Gastroesophageal sphincter (tissue), 4 donors: ENCODE data around the gene NPIPB6. TPM values are rescaled to one million over a fixed set of nuclear protein-coding genes. Genes with fewer than 3 reads are reported as not detected.

ENCODE experiments used
- ATAC-seq: fragments of 150-250 bp; one replicate; pipeline ENCODE4 v1.9.1; 2016; ENCODE audit warnings: mild to moderate bottlenecking, moderate library complexity
- H3K27ac ChIP-seq, 4 donors: fragments of 200-600 bp; sonication (generic) in 3 of 4; 1 replicate in 3 of 4; 2 replicates in 1 of 4; pipeline ENCODE4 v1.5.1; 2016 to 2019
- H3K27me3 ChIP-seq: fragments of 200-600 bp; sonication (generic); one replicate; pipeline ENCODE4 v1.5.1; 2019
- H3K36me3 ChIP-seq, 2 donors: fragments of 200-600 bp; sonication (generic); one replicate each; pipeline ENCODE4 v1.5.1; 2019; ENCODE audit warnings: control low read depth in 1 of 2
- H3K4me1 ChIP-seq, 3 donors: fragments of 200-600 bp; sonication (generic); 1 replicate in 2 of 3; 2 replicates in 1 of 3; pipeline ENCODE4 v1.5.1; 2016 to 2019; ENCODE audit warnings: control low read depth in 2 of 3
- H3K4me3 ChIP-seq, 2 donors: fragments of 200-600 bp; sonication (generic); one replicate each; pipeline ENCODE4 v1.5.1; 2019; ENCODE audit warnings: mild to moderate bottlenecking in 1 of 2, moderate library complexity in 1 of 2
- H3K9me3 ChIP-seq, 3 donors: fragments of 200-600 bp; sonication (generic); one replicate each; pipeline ENCODE4 v1.5.1; 2017 to 2019; ENCODE audit warnings: control low read depth in 2 of 3
- EP300 ChIP-seq: sonication (generic); formaldehyde crosslinking; IDR thresholded peaks from one replicate; pipeline ENCODE4 v1.6.1; 2017; ENCODE audit warnings: antibody characterized with exemption, mild to moderate bottlenecking
- POLR2A ChIP-seq, 2 donors: fragments of 450-650 bp; IDR thresholded peaks; one replicate each; pipeline ENCODE4 v1.6.1; 2017; ENCODE audit warnings: antibody characterized with exemption in 2 of 2, mild to moderate bottlenecking in 2 of 2, moderate library complexity in 1 of 2
- POLR2AphosphoS5 ChIP-seq: sonication (generic); formaldehyde crosslinking; IDR thresholded peaks from one replicate; pipeline ENCODE4 v1.6.1; 2017; ENCODE audit warnings: antibody characterized with exemption
- WGBS, 2 donors: methylation state at CpG; one replicate each; pipeline ENCODE4 v1.1.5; 2018; ENCODE audit warnings: low coverage in 1 of 2; 5-methylcytosine and 5-hydroxymethylcytosine counted together
- total RNA-seq, 4 donors: library from RNA; depleted of rRNA; stranded (reverse); fragments of >200 nt; gene quantifications; one replicate each; pipeline ENCODE4 v1.1.0, GENCODE V29; 2016
- TF ChIP-seq, protein P1 (sequence below), 4 experiments: fragments of 200-600 bp in 2 of 4; fragments of 450-650 bp in 2 of 4; sonication (generic) in 1 of 4; IDR thresholded peaks; one replicate each; pipeline ENCODE4 v1.5.1; 2017 to 2019; ENCODE audit warnings: antibody characterized with exemption in 4 of 4, mild to moderate bottlenecking in 2 of 4, moderate library complexity in 2 of 4

NPIPB6 gene
- total RNA-seq, 4 donors from 2014 or later, result 1.1 to 2.8 TPM; not detected in 2

DNA sequence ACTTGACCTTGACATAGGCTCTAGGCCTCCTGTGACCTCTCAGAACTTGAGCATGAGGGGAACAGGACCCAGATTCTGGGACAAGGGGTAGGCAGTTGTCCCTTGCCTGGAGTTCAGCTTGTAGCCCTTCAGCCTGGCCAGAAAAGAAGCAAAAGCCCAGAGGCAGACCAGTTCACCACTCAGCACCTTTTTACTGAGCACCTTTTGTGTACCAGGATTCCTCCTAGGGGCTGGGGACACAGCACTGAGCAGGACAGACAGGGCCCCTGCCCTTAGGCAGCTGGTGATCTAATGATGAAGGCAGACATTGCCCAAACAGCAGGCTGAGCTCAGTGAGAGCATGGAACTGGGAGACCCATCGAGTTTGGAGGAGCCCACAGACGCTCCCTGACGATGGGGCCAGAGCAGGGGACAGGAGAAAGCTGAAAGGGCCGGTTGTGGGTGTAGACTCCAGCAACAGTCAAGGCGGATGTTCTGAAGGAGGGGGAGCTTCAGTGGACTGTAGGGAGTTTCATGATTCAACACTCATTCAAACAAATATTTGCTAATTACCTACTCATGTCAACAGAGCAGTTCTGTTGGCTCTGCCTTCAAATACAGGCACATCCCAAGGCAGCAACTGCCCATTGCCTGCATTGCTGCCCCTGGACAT is 38.9 kb downstream of the NPIPB6 start:
- H3K9me3 ChIP-seq, result no peaks in the 10 kb centered on the region
- H3K27ac ChIP-seq, result no peak overlapping the region
- no peak for ATAC-seq
- peaks cover 8% of the 10 kb centered on the region for H3K27me3 ChIP-seq
- TF ChIP-seq EP300 (no peak), POLR2AphosphoS5 (no peak), POLR2A (IDR thresholded peaks at IDR 0.05) (no peak)
- TF ChIP-seq, protein P1, sequence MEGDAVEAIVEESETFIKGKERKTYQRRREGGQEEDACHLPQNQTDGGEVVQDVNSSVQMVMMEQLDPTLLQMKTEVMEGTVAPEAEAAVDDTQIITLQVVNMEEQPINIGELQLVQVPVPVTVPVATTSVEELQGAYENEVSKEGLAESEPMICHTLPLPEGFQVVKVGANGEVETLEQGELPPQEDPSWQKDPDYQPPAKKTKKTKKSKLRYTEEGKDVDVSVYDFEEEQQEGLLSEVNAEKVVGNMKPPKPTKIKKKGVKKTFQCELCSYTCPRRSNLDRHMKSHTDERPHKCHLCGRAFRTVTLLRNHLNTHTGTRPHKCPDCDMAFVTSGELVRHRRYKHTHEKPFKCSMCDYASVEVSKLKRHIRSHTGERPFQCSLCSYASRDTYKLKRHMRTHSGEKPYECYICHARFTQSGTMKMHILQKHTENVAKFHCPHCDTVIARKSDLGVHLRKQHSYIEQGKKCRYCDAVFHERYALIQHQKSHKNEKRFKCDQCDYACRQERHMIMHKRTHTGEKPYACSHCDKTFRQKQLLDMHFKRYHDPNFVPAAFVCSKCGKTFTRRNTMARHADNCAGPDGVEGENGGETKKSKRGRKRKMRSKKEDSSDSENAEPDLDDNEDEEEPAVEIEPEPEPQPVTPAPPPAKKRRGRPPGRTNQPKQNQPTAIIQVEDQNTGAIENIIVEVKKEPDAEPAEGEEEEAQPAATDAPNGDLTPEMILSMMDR (IDR thresholded peaks at IDR 0.05), result no peak
- H3K4me3 ChIP-seq, result no peak overlapping the region
- WGBS, 2 donors, result 100% methylated on average over 2 of the region's 5 CpGs; no CpG with 5 or more reads in 1 of the 2 donors
- H3K36me3 ChIP-seq, result no peaks in the 10 kb centered on the region
- no peaks in the 10 kb centered on the region for H3K4me1 ChIP-seq

DNA sequence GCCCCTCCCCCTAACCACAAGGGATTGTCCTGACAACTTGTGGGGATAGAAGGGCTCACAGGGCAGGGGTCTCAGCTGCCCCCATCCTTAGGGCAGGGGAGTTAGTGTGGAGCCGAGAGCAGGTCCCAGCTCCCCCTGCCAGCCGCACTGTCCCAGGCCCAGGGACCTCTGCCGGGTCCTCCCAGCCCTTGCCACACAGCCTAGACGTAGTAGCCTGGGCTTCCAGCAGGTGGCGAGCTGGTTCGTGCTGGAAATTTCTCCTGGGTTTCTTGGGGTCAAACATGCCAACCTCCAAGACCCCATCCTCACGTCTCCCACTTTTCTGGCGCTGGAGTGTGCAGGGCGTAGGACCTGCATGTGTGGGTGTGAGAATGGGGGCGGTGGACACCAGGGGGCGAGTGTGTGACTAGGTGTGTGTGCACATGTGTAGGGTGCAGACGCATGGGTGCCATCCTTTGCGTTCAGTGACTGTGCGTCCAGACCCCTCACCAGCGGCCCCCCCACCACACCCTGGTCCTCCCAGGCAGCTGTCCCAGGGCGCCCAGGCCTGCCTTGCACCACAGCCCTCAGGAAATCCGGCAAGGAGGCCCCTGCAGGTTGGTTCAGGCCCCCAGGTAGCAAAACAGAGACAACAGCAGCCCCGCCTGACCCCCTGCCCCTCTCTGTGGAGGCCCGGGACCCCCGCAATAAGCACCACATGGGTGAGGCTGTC is 41.5 kb downstream of the NPIPB6 start:
- whole genome bisulfite sequencing, 2 donors, result no CpG with 5 or more reads among the region's 20 CpGs
- Histone ChIP-seq H3K27me3 (peaks cover 9% of the 10 kb centered on the region), H3K4me3 (no peak overlapping the region), H3K4me1 (no peaks in the 10 kb centered on the region), H3K27ac (no peak overlapping the region), H3K9me3 (no peaks in the 10 kb centered on the region), H3K36me3 (no peaks in the 10 kb centered on the region)
- no peak for TF ChIP-seq POLR2A (IDR thresholded peaks at IDR 0.05)
- TF ChIP-seq EP300, result no peak
- TF ChIP-seq POLR2AphosphoS5, result no peak
- TF ChIP-seq, protein P1 (IDR thresholded peaks at IDR 0.05), result peak in 3 of 4 experiments; percentile 28 to 55 (median 39)
- ATAC-seq, result no peak

DNA sequence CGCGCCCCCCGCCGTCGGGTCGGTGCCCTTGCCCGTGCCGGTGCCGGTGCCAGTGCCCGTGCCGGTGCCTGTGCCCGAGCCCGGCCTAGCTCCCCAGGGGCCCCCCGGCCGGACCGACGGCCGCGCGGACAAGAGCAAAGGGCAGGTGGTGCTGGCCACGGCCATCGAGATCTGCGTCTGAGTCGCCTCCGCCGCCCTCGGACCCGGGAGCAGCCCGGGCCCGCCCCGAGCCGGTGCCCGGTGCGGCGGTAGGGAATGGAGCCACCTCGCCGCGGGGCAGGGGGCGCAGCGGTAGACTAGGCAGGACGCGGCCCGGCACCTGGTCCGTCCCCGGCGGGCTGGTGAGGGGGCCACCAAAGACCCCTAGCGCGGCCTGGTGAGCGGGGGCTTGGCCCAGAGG is 42.6 kb downstream of the NPIPB6 start:
- Histone ChIP-seq H3K4me3 (no peak overlapping the region), H3K4me1 (no peaks in the 10 kb centered on the region), H3K27ac (no peak overlapping the region), H3K36me3 (no peaks in the 10 kb centered on the region), H3K27me3 (peaks cover 16% of the 10 kb centered on the region), H3K9me3 (no peaks in the 10 kb centered on the region)
- no CpG with 5 or more reads among the region's 49 CpGs for WGBS, 2 donors
- no peak for ATAC-seq
- TF ChIP-seq POLR2A (IDR thresholded peaks at IDR 0.05) (no peak), EP300 (no peak), POLR2AphosphoS5 (no peak)
- TF ChIP-seq, protein P1 (IDR thresholded peaks at IDR 0.05), result no peak

DNA sequence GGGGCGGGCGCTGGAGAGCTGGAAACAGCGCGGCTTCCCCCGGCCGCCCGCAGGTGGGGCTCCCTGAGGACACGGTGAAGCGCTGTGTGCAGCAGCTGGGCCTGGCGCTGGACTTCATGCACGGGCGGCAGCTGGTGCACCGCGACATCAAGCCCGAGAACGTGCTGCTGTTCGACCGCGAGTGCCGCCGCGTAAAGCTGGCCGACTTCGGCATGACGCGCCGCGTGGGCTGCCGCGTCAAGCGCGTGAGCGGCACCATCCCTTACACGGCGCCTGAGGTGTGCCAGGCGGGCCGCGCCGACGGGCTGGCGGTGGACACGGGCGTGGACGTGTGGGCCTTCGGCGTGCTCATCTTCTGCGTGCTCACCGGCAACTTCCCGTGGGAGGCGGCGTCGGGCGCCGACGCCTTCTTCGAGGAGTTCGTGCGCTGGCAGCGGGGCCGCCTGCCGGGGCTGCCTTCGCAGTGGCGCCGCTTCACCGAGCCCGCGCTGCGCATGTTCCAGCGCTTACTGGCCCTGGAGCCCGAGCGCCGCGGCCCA is 43.2 kb downstream of the NPIPB6 start:
- TF ChIP-seq POLR2AphosphoS5, result no peak

DNA sequence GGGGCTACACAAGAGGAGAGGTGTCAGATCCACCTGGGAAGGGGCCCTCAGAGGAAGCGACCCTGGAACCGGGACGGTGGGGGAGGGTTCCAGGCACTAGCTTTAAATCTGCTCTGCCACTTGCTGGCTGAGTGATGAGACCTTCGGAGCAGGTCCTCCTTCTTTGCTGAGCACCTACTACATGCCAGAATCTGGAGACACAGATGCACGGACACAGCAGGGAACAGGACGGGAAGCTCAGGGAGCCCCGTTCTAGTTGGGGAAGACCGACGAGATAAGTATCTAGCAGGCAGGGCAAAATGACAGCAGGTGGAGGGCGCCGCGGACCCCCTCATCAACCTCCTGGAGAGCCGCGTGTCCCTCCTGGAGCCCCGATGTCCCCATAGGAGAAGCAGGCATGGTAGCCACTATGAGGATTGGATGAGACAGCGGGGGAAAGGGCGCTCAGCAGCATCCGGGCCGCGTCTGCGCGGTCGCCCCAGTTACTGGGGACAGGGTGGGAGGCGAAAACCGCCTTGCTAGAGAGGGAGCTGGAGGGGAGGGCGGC is 43.8 kb downstream of the NPIPB6 start:
- Histone ChIP-seq H3K4me3 (no peak overlapping the region), H3K27me3 (peaks cover 16% of the 10 kb centered on the region), H3K4me1 (no peaks in the 10 kb centered on the region), H3K36me3 (no peaks in the 10 kb centered on the region), H3K9me3 (no peaks in the 10 kb centered on the region), H3K27ac (no peak overlapping the region)
- TF ChIP-seq, protein P1 (IDR thresholded peaks at IDR 0.05), result no peak
- TF ChIP-seq EP300 (no peak), POLR2AphosphoS5 (no peak), POLR2A (IDR thresholded peaks at IDR 0.05) (no peak)
- WGBS, 2 donors, result 100% methylated on average over 3 of the region's 26 CpGs; no CpG with 5 or more reads in 1 of the 2 donors
- ATAC-seq, result no peak

More for the DNA sequence above, 43.2 kb downstream of the NPIPB6 start:
- no peak overlapping the region for H3K4me3 ChIP-seq
- no peak for ATAC-seq
- H3K27me3 ChIP-seq, result peaks cover 16% of the 10 kb centered on the region
- no peaks in the 10 kb centered on the region for H3K9me3 ChIP-seq
- H3K4me1 ChIP-seq, result no peaks in the 10 kb centered on the region
- no peaks in the 10 kb centered on the region for H3K36me3 ChIP-seq
- no peak overlapping the region for H3K27ac ChIP-seq
- no CpG with 5 or more reads among the region's 73 CpGs for WGBS, 2 donors
